ENCODE data around the gene OGFRL1.

- no peak for TF ChIP-seq YY1 (IDR thresholded peaks at IDR 0.05)
- TF ChIP-seq CTCF (IDR thresholded peaks at IDR 0.05; ENCODE audit: low read depth, low read length, missing input control) = no peak
- TF ChIP-seq JUND (IDR thresholded peaks at IDR 0.05) = no peak
Observed at GRCh38 chr6:71268735-71269437, 19.7 kb upstream of the OGFRL1 start.

All from liver (tissue), 3 donors.